Sigmoid colon (tissue), 4 donors: Measurements from ENCODE around the gene MS4A4A.

Experiments used
- EP300 ChIP-seq, 4 donors: sonication (generic); formaldehyde crosslinking; IDR thresholded peaks; one replicate each; pipeline ENCODE4 v1.6.1; 2017; ENCODE audit warnings: antibody characterized with exemption in 4 of 4
- POLR2A ChIP-seq, 2 donors: fragments of 450-650 bp; IDR thresholded peaks; one replicate each; pipeline ENCODE4 v1.6.1; 2016; ENCODE audit warnings: antibody characterized with exemption in 2 of 2, mild to moderate bottlenecking in 2 of 2, moderate library complexity in 2 of 2
- POLR2AphosphoS5 ChIP-seq, 4 donors: sonication (generic); formaldehyde crosslinking; IDR thresholded peaks; one replicate each; pipeline ENCODE4 v1.6.1; 2017; ENCODE audit warnings: antibody characterized with exemption in 4 of 4
- TF ChIP-seq, protein P1 (sequence below), 4 experiments: fragments of 450-650 bp in 3 of 4; fragments of 200-600 bp in 1 of 4; IDR thresholded peaks; one replicate each; pipeline ENCODE4 v1.5.1; 2016 to 2019; ENCODE audit warnings: antibody characterized with exemption in 4 of 4, mild to moderate bottlenecking in 3 of 4, moderate library complexity in 2 of 4

DNA sequence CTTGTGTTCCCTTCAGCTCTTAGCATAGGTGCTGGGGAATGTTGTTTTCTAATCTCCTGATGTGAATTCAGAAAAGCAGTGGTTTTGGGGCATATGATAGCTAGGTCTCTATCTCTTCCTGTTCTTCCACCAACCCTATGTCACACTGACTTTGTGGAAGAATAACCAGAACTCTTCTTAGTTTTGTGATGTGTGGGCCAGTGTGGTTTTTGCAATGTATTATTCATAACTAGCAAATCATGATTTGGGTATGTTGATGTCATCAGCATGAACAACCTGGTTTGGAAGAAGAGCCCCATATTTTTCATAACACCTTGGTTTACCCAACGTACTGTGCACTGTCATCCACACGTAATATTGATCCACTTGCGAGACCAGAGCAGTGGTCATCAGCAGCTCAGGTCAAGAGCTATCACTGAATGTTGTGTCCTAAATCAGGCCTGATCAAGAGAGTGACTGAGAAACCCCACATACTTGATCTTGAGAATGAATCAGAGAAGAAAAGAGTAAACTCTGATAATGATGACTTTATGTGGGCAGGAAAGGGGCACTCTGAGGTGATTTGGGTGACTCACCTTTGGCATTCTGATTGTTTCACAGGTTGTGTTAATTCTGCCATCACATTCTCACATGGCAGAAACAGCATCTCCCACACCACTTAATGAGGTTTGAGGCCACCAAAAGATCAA is 27.2 kb downstream of the MS4A4A start:
- TF ChIP-seq, protein P1, sequence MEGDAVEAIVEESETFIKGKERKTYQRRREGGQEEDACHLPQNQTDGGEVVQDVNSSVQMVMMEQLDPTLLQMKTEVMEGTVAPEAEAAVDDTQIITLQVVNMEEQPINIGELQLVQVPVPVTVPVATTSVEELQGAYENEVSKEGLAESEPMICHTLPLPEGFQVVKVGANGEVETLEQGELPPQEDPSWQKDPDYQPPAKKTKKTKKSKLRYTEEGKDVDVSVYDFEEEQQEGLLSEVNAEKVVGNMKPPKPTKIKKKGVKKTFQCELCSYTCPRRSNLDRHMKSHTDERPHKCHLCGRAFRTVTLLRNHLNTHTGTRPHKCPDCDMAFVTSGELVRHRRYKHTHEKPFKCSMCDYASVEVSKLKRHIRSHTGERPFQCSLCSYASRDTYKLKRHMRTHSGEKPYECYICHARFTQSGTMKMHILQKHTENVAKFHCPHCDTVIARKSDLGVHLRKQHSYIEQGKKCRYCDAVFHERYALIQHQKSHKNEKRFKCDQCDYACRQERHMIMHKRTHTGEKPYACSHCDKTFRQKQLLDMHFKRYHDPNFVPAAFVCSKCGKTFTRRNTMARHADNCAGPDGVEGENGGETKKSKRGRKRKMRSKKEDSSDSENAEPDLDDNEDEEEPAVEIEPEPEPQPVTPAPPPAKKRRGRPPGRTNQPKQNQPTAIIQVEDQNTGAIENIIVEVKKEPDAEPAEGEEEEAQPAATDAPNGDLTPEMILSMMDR (IDR thresholded peaks at IDR 0.05), result no peak
- TF ChIP-seq POLR2A (IDR thresholded peaks at IDR 0.05) (no peak), POLR2AphosphoS5 (IDR thresholded peaks at IDR 0.05) (no peak), EP300 (IDR thresholded peaks at IDR 0.05) (no peak)
